GM12873 (cell line): ENCODE results near the gene OR51S1.
A peak's percentile ranks its signal among the peaks of the same experiment; 100 is the strongest.

ENCODE experiments used
- CTCF ChIP-seq: IDR thresholded peaks from 2 replicates; pipeline ENCODE4 v1.5.1; 2012; ENCODE audit warnings: low read depth, mild to moderate bottlenecking, moderate library complexity, low read length, control low read depth; ENCODE audit not compliant: insufficient read depth; ENCODE audit errors: missing control alignments

Gene OR51S1

GRCh38 chr11:4830909-4831308 lies 18.1 kb downstream of the OR51S1 start:
- TF ChIP-seq CTCF: no peak

- no peak for TF ChIP-seq CTCF
Measured at GRCh38 chr11:4830346-4830745, 18.7 kb downstream of the OR51S1 start.

- TF ChIP-seq CTCF: peak; percentile 26
Measured at GRCh38 chr11:4826425-4826824, 22.6 kb downstream of the OR51S1 start.

GRCh38 chr11:4825132-4825531 lies 23.9 kb downstream of the OR51S1 start:
- no peak for TF ChIP-seq CTCF

GRCh38 chr11:4821021-4821420 lies 28.0 kb downstream of the OR51S1 start, which contains the start of gene OR51F2:
OR51F2 (plus strand) TSS chr11:4821321; CDS start chr11:4821422, 101 bp downstream.
- no peak for TF ChIP-seq CTCF

GRCh38 chr11:4809246-4809645 lies 39.8 kb downstream of the OR51S1 start:
- no peak for TF ChIP-seq CTCF

- no peak for TF ChIP-seq CTCF
Measured at GRCh38 chr11:4808476-4808875, 40.5 kb downstream of the OR51S1 start.

GRCh38 chr11:4804280-4804679 lies 44.7 kb downstream of the OR51S1 start, which contains the start of gene OR52R1:
OR52R1 (minus strand) TSS chr11:4804380; CDS start chr11:4804380, 0 bp downstream.
- TF ChIP-seq CTCF: no peak
